Measurements from ENCODE around the gene RRAS. TPM values are rescaled to one million over a fixed set of nuclear protein-coding genes. Genes with fewer than 3 reads are reported as not detected.

Gene RRAS
- total RNA-seq, 2 donors from 2014 or later, result 60.9 to 83.5 TPM

GRCh38 chr19:49664171-49665035 lies 24.5 kb upstream of the RRAS start:
- H3K9me3 ChIP-seq, result no peaks in the 10 kb centered on the region
- peak in 1 of 2 donors; percentile 41 for TF ChIP-seq CTCF (IDR thresholded peaks at IDR 0.05)
- peaks cover 0 to 30% of the 10 kb centered on the region in 2 donors for H3K4me1 ChIP-seq

GRCh38 chr19:49663224-49663623 lies 23.3 kb upstream of the RRAS start:
- TF ChIP-seq CTCF (IDR thresholded peaks at IDR 0.05), result no peak
- Histone ChIP-seq H3K36me3 (peaks cover 45% of the 10 kb centered on the region), H3K4me3 (no peak overlapping the region), H3K27ac (no peak overlapping the region), H3K27me3 (no peaks in the 10 kb centered on the region), H3K4me1 (peaks cover 0 to 30% of the 10 kb centered on the region in 2 donors), H3K9me3 (no peaks in the 10 kb centered on the region)
- DNase-seq (ENCODE audit: low spot score), result no peak

More at GRCh38 chr19:49664171-49665035, 24.5 kb upstream of the RRAS start:
- Histone ChIP-seq H3K27ac (peak overlapping the region; percentile 83 to 84), H3K36me3 (peaks cover 33% of the 10 kb centered on the region), H3K4me3 (peak overlapping the region; percentile 58 to 82), H3K27me3 (no peaks in the 10 kb centered on the region)
- peak; percentile 90 for DNase-seq (ENCODE audit: low spot score)

GRCh38 chr19:49662011-49662410 lies 22.1 kb upstream of the RRAS start:
- H3K4me3 ChIP-seq, result no peak overlapping the region
- DNase-seq (ENCODE audit: low spot score), result no peak
- H3K27me3 ChIP-seq, result no peaks in the 10 kb centered on the region
- no peak overlapping the region for H3K27ac ChIP-seq
- H3K9me3 ChIP-seq, result no peaks in the 10 kb centered on the region
- no peak for TF ChIP-seq CTCF (IDR thresholded peaks at IDR 0.05)
- H3K4me1 ChIP-seq, result peaks cover 0 to 27% of the 10 kb centered on the region in 2 donors
- peaks cover 57% of the 10 kb centered on the region for H3K36me3 ChIP-seq

GRCh38 chr19:49660338-49660961 lies 20.5 kb upstream of the RRAS start:
- DNase-seq (ENCODE audit: low spot score), result no peak
- TF ChIP-seq CTCF (IDR thresholded peaks at IDR 0.05), result no peak
- Histone ChIP-seq H3K27ac (no peak overlapping the region), H3K9me3 (no peaks in the 10 kb centered on the region), H3K36me3 (peaks cover 73% of the 10 kb centered on the region), H3K27me3 (no peaks in the 10 kb centered on the region), H3K4me3 (no peak overlapping the region), H3K4me1 (peaks cover 0 to 16% of the 10 kb centered on the region in 2 donors)

GRCh38 chr19:49658566-49659442 lies 18.9 kb upstream of the RRAS start:
- Histone ChIP-seq H3K27me3 (no peaks in the 10 kb centered on the region), H3K9me3 (no peaks in the 10 kb centered on the region), H3K4me1 (peaks cover 0 to 2% of the 10 kb centered on the region in 2 donors), H3K36me3 (peaks cover 89% of the 10 kb centered on the region), H3K27ac (no peak overlapping the region), H3K4me3 (no peak overlapping the region)
- no peak for DNase-seq (ENCODE audit: low spot score)
- TF ChIP-seq CTCF (IDR thresholded peaks at IDR 0.05), result no peak
